Activated CD4-positive, alpha-beta T cell treated with anti-CD3 and anti-CD28 coated beads, Interleukin-2, amount 50 U/mL, for 16 hours (primary cell): ENCODE results near the gene ARHGAP6.

Experiments used
- DNase-seq: peaks from one replicate; pipeline ENCODE4 v3.0.0-alpha.2; 2020

The ARHGAP6 gene

GRCh38 chrX:11665168-11666111 is at the start of gene ARHGAP6:
TSS of gene ARHGAP6 (minus strand) at chrX:11665920. CDS start at chrX:11664828, 1,092 bp downstream.
- no peak for DNase-seq

GRCh38 chrX:11704725-11705495 is 39.2 kb upstream of the ARHGAP6 start:
- no peak for DNase-seq

- DNase-seq = no peak
Measured at GRCh38 chrX:11703855-11704254, 38.1 kb upstream of the ARHGAP6 start.

- no peak for DNase-seq
Measured at GRCh38 chrX:11702965-11703631, 37.4 kb upstream of the ARHGAP6 start.

GRCh38 chrX:11702420-11702819 is 36.7 kb upstream of the ARHGAP6 start:
- DNase-seq = no peak

- DNase-seq = no peak
Measured at GRCh38 chrX:11698702-11699101, 33.0 kb upstream of the ARHGAP6 start.

GRCh38 chrX:11688201-11688600 is 22.5 kb upstream of the ARHGAP6 start:
- no peak for DNase-seq

GRCh38 chrX:11687157-11687556 is 21.4 kb upstream of the ARHGAP6 start:
- no peak for DNase-seq

- DNase-seq = no peak
Measured at GRCh38 chrX:11683057-11683456, 17.3 kb upstream of the ARHGAP6 start.

GRCh38 chrX:11678158-11678557 is 12.4 kb upstream of the ARHGAP6 start:
- no peak for DNase-seq

GRCh38 chrX:11672213-11672612 is 6.5 kb upstream of the ARHGAP6 start:
- DNase-seq = no peak

GRCh38 chrX:11670316-11670715 is 4.6 kb upstream of the ARHGAP6 start:
- DNase-seq = no peak

GRCh38 chrX:11666952-11667685 is 1.4 kb upstream of the ARHGAP6 start:
- DNase-seq = no peak

- no peak for DNase-seq
Measured at GRCh38 chrX:11666164-11666563, 444 bp upstream of the ARHGAP6 start.

- no peak for DNase-seq
Measured at GRCh38 chrX:11664211-11665167, 1.2 kb downstream of the ARHGAP6 start.

- no peak for DNase-seq
Measured at GRCh38 chrX:11663875-11664210, 1.9 kb downstream of the ARHGAP6 start.

GRCh38 chrX:11655282-11656015 is 10.3 kb downstream of the ARHGAP6 start:
- no peak for DNase-seq

- DNase-seq = no peak
Measured at GRCh38 chrX:11648705-11649519, 16.8 kb downstream of the ARHGAP6 start.

- no peak for DNase-seq
Measured at GRCh38 chrX:11647138-11647537, 18.6 kb downstream of the ARHGAP6 start.
